Measurements from ENCODE around the gene SACS.
A peak's percentile ranks its signal among the peaks of the same experiment; 100 is the strongest.

Gene SACS

DNA sequence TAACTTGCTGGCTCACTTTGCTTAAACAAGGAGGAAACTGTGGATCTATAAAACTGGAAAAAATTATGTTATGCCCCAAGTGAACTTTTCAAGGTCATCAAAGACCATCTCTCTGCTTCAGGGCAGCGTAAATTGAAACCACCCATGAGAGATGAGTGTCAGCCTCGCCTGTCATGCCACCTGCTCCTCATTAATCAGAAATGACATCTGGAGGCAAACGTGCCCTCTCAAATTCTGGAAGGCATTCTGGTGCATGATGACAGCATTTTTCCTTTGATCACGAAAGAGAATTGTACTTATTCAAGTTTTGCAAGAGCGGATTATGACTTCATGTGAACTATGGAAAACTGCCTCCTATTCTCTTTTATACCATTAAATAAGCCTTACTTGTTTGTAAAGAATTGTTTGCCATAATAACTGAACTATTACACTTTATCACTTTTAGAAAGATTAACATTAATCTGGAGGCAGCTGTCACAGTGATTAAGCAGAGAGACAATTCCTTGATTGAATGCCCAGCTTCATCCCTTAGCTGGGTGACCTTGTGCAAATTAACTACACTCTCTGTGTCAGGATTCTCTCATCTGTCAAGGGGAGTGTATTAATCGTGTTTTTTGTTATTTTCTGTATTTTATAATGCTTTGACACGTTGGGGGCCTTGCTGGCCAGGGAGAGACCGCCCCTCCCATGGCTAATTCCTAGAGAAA, 17.0 kb upstream of the SACS start:
- Histone ChIP-seq H2BK15ac (ENCODE audit: low read length) (peak overlapping the region; percentile 35), H3K4ac (ENCODE audit: low read length) (no peak overlapping the region), H4K91ac (ENCODE audit: low read depth, low read length, poor library complexity) (no peak overlapping the region), H3K27me3 (ENCODE audit: control insufficient read depth in 3 of 3, insufficient read depth in 3 of 3, low read depth in 1 of 3, low read length in 3 of 3) (no peaks in the 10 kb centered on the region), H3K9ac (ENCODE audit: low read depth, low read length, poor library complexity) (no peak overlapping the region), H3K79me1 (ENCODE audit: low read depth, low read length) (no peaks in the 10 kb centered on the region), H3K4me2 (ENCODE audit: insufficient read depth, low read length, poor library complexity, severe bottlenecking) (no peak overlapping the region), H3K9me3 (replicated peaks in 1 of 2; ENCODE audit: control insufficient read depth in 2 of 2, insufficient read depth in 1 of 2, low read depth in 1 of 2, low read length in 2 of 2) (peaks cover 0 to 4% of the 10 kb centered on the region in 2 donors), H3K27ac (replicated peaks; ENCODE audit: low read length) (no peak overlapping the region), H3K14ac (ENCODE audit: low read length) (no peak overlapping the region), H2AK5ac (ENCODE audit: low read depth, low read length) (no peak overlapping the region), H3K23ac (ENCODE audit: low read depth, low read length, poor library complexity) (no peak overlapping the region), H2BK120ac (ENCODE audit: low read depth, low read length) (no peak overlapping the region), H2BK5ac (ENCODE audit: low read length) (no peak overlapping the region), H3K4me3 (ENCODE audit: low read length in 2 of 2) (no peak overlapping the region), H2AFZ (ENCODE audit: low read length) (no peak overlapping the region), H3K4me1 (ENCODE audit: control insufficient read depth in 2 of 2, insufficient read depth in 1 of 2, low read depth in 1 of 2, low read length in 2 of 2) (peaks cover 13 to 20% of the 10 kb centered on the region in 2 donors), H3K36me3 (replicated peaks in 1 of 2; ENCODE audit: control insufficient read depth in 2 of 2, insufficient read depth in 2 of 2, low read length in 2 of 2) (no peaks in the 10 kb centered on the region), H3K18ac (ENCODE audit: low read length) (no peak overlapping the region), H2BK12ac (ENCODE audit: low read length) (no peak overlapping the region), H4K8ac (ENCODE audit: low read depth, low read length) (no peak overlapping the region)
- WGBS, 2 donors (ENCODE audit: extremely low coverage in 2 of 2, insufficient read length in 2 of 2, insufficient replicate concordance in 1 of 2) = no CpG with 5 or more reads among the region's 8 CpGs
- no peak for DNase-seq (ENCODE audit: low spot score)

DNA sequence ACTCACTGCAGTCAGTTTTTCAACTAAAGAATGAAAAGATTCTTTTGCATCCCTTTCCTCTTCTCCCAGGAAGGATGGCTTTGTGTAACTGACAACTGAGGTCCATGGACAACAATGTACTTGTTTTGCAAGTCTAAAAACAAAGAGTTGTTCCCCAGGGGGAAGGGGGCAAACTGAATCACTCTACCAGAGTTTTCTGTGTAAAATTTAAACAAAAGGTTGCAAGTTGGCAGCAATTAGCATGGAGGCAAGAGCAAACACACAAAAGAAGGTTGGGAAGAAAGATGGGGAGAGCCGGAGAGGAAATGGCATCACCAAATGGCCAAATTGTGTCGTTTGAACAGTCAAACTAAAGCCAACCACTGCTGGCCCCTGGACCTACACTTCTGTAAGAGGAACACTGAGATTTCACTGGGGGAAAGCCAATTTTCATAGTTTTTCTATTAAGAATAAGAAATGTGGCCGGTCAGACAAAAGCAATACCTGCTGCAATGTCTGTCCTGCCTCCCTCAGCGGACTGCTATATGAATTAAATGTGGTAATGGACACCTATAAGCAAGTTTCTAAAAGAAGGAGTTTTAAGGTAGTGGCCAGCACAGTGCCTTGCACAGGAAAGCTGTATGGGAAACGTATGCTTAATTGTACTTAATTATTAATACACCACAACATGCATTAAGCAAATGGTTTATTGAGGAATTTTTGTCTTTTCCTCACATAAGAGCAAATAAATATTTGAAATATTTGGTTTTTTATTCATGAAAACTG, 16.1 kb upstream of the SACS start:
- no peak overlapping the region for H4K8ac ChIP-seq (ENCODE audit: low read depth, low read length)
- H3K4me1 ChIP-seq (ENCODE audit: control insufficient read depth in 2 of 2, insufficient read depth in 1 of 2, low read depth in 1 of 2, low read length in 2 of 2) = peaks cover 13 to 20% of the 10 kb centered on the region in 2 donors
- no peak overlapping the region for H2BK5ac ChIP-seq (ENCODE audit: low read length)
- peaks cover 0 to 6% of the 10 kb centered on the region in 2 donors for H3K9me3 ChIP-seq (replicated peaks in 1 of 2; ENCODE audit: control insufficient read depth in 2 of 2, insufficient read depth in 1 of 2, low read depth in 1 of 2, low read length in 2 of 2)
- H3K14ac ChIP-seq (ENCODE audit: low read length) = no peak overlapping the region
- H3K36me3 ChIP-seq (replicated peaks in 1 of 2; ENCODE audit: control insufficient read depth in 2 of 2, insufficient read depth in 2 of 2, low read length in 2 of 2) = no peaks in the 10 kb centered on the region
- no peak overlapping the region for H2BK15ac ChIP-seq (ENCODE audit: low read length)
- no peaks in the 10 kb centered on the region for H3K79me1 ChIP-seq (ENCODE audit: low read depth, low read length)
- no peak for DNase-seq (ENCODE audit: low spot score)
- no peaks in the 10 kb centered on the region for H3K27me3 ChIP-seq (ENCODE audit: control insufficient read depth in 3 of 3, insufficient read depth in 3 of 3, low read depth in 1 of 3, low read length in 3 of 3)
- no peak overlapping the region for H2BK120ac ChIP-seq (ENCODE audit: low read depth, low read length)
- WGBS, 2 donors (ENCODE audit: extremely low coverage in 2 of 2, insufficient read length in 2 of 2, insufficient replicate concordance in 1 of 2) = no CpG with 5 or more reads among the region's 5 CpGs
- no peak overlapping the region for H3K18ac ChIP-seq (ENCODE audit: low read length)
- no peak overlapping the region for H2BK12ac ChIP-seq (ENCODE audit: low read length)
- no peak overlapping the region for H4K91ac ChIP-seq (ENCODE audit: low read depth, low read length, poor library complexity)
- H3K4ac ChIP-seq (ENCODE audit: low read length) = no peak overlapping the region
- no peak overlapping the region for H3K9ac ChIP-seq (ENCODE audit: low read depth, low read length, poor library complexity)
- H3K4me2 ChIP-seq (ENCODE audit: insufficient read depth, low read length, poor library complexity, severe bottlenecking) = no peak overlapping the region
- H2AK5ac ChIP-seq (ENCODE audit: low read depth, low read length) = no peak overlapping the region
- H3K4me3 ChIP-seq (ENCODE audit: low read length in 2 of 2) = no peak overlapping the region
- peak overlapping the region; percentile 71 for H2AFZ ChIP-seq (ENCODE audit: low read length)
- H3K27ac ChIP-seq (replicated peaks; ENCODE audit: low read length) = peak overlapping the region; percentile 64
- H3K23ac ChIP-seq (ENCODE audit: low read depth, low read length, poor library complexity) = no peak overlapping the region

DNA sequence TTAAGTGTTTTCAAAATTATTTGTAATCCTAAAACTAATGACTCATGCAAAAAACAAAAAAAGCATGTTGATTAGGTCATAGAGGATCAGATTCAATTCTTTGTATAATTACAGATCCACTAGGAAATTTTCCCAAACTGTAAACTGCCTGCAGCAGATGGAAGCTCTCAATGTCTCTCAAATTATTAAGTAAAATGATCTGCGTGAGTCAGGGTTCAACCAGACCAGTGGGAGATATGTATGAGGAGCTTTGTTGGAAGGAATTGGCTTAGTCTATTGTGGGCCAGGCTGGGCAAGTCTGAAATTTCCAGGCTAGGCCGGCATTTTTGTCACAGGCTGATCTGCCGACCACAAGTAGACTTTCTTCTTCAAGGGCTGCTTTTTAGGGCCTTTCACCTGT, 14.4 kb upstream of the SACS start:
- Histone ChIP-seq H3K4ac (ENCODE audit: low read length) (no peak overlapping the region), H3K4me2 (ENCODE audit: insufficient read depth, low read length, poor library complexity, severe bottlenecking) (no peak overlapping the region), H3K27ac (replicated peaks; ENCODE audit: low read length) (no peak overlapping the region), H4K91ac (ENCODE audit: low read depth, low read length, poor library complexity) (no peak overlapping the region), H3K79me1 (ENCODE audit: low read depth, low read length) (no peaks in the 10 kb centered on the region), H3K9me3 (replicated peaks in 1 of 2; ENCODE audit: control insufficient read depth in 2 of 2, insufficient read depth in 1 of 2, low read depth in 1 of 2, low read length in 2 of 2) (peaks cover 0 to 9% of the 10 kb centered on the region in 2 donors), H2BK12ac (ENCODE audit: low read length) (no peak overlapping the region), H3K27me3 (ENCODE audit: control insufficient read depth in 3 of 3, insufficient read depth in 3 of 3, low read depth in 1 of 3, low read length in 3 of 3) (no peaks in the 10 kb centered on the region), H3K36me3 (replicated peaks in 1 of 2; ENCODE audit: control insufficient read depth in 2 of 2, insufficient read depth in 2 of 2, low read length in 2 of 2) (no peaks in the 10 kb centered on the region), H2AK5ac (ENCODE audit: low read depth, low read length) (no peak overlapping the region), H4K8ac (ENCODE audit: low read depth, low read length) (no peak overlapping the region), H3K4me3 (ENCODE audit: low read length in 2 of 2) (no peak overlapping the region), H3K4me1 (ENCODE audit: control insufficient read depth in 2 of 2, insufficient read depth in 1 of 2, low read depth in 1 of 2, low read length in 2 of 2) (peaks cover 13 to 20% of the 10 kb centered on the region in 2 donors), H2AFZ (ENCODE audit: low read length) (no peak overlapping the region), H3K23ac (ENCODE audit: low read depth, low read length, poor library complexity) (no peak overlapping the region), H3K18ac (ENCODE audit: low read length) (no peak overlapping the region), H3K14ac (ENCODE audit: low read length) (no peak overlapping the region), H2BK120ac (ENCODE audit: low read depth, low read length) (no peak overlapping the region), H3K9ac (ENCODE audit: low read depth, low read length, poor library complexity) (no peak overlapping the region), H2BK5ac (ENCODE audit: low read length) (no peak overlapping the region), H2BK15ac (ENCODE audit: low read length) (no peak overlapping the region)
- DNase-seq (ENCODE audit: low spot score) = no peak
- WGBS, 2 donors (ENCODE audit: extremely low coverage in 2 of 2, insufficient read length in 2 of 2, insufficient replicate concordance in 1 of 2) = no CpG with 5 or more reads among the region's 3 CpGs

DNA sequence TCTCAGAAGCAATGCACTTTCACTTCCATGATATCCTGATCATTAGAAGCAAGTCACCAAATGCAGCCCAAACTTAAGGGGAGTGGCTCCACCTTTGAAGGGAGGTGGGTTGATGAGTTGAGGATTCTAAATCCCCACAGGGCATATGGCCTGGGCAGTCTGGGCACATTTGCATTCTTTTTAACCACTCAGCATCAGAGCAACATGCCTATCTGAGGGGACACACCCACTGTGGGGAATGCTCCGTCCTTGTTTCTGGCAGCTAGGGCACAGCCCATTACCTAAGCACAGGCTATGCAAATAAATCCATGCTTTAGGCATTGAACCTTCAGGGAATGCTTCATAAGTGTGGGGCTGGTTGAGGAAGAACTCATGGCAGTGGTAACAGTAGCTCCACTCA, 12.3 kb upstream of the SACS start:
- WGBS, 2 donors (ENCODE audit: extremely low coverage in 2 of 2, insufficient read length in 2 of 2, insufficient replicate concordance in 1 of 2) = no CpG with 5 or more reads among the region's 1 CpG

More for the DNA sequence above, 12.3 kb upstream of the SACS start:
- Histone ChIP-seq H4K91ac (ENCODE audit: low read depth, low read length, poor library complexity) (no peak overlapping the region), H3K14ac (ENCODE audit: low read length) (no peak overlapping the region), H3K9ac (ENCODE audit: low read depth, low read length, poor library complexity) (no peak overlapping the region), H2BK12ac (ENCODE audit: low read length) (no peak overlapping the region), H3K4ac (ENCODE audit: low read length) (no peak overlapping the region), H3K36me3 (replicated peaks in 1 of 2; ENCODE audit: control insufficient read depth in 2 of 2, insufficient read depth in 2 of 2, low read length in 2 of 2) (no peaks in the 10 kb centered on the region), H2BK5ac (ENCODE audit: low read length) (no peak overlapping the region), H2AK5ac (ENCODE audit: low read depth, low read length) (no peak overlapping the region), H2BK120ac (ENCODE audit: low read depth, low read length) (no peak overlapping the region), H2BK15ac (ENCODE audit: low read length) (no peak overlapping the region), H3K79me1 (ENCODE audit: low read depth, low read length) (no peaks in the 10 kb centered on the region), H3K23ac (ENCODE audit: low read depth, low read length, poor library complexity) (no peak overlapping the region), H3K27ac (replicated peaks; ENCODE audit: low read length) (no peak overlapping the region), H3K4me2 (ENCODE audit: insufficient read depth, low read length, poor library complexity, severe bottlenecking) (no peak overlapping the region), H3K4me1 (ENCODE audit: control insufficient read depth in 2 of 2, insufficient read depth in 1 of 2, low read depth in 1 of 2, low read length in 2 of 2) (peaks cover 7 to 14% of the 10 kb centered on the region in 2 donors), H3K27me3 (ENCODE audit: control insufficient read depth in 3 of 3, insufficient read depth in 3 of 3, low read depth in 1 of 3, low read length in 3 of 3) (no peaks in the 10 kb centered on the region), H3K9me3 (replicated peaks in 1 of 2; ENCODE audit: control insufficient read depth in 2 of 2, insufficient read depth in 1 of 2, low read depth in 1 of 2, low read length in 2 of 2) (peaks cover 0 to 9% of the 10 kb centered on the region in 2 donors), H3K4me3 (ENCODE audit: low read length in 2 of 2) (no peak overlapping the region), H2AFZ (ENCODE audit: low read length) (no peak overlapping the region), H3K18ac (ENCODE audit: low read length) (peak overlapping the region; percentile 55), H4K8ac (ENCODE audit: low read depth, low read length) (no peak overlapping the region)
- DNase-seq (ENCODE audit: low spot score) = no peak

All from neuronal stem cell (in vitro differentiated cells).